Iris pigment epithelial cell (primary cell): ENCODE data around the gene IFI16.
A peak's percentile ranks its signal among the peaks of the same experiment; 100 is the strongest.
"Not testable (repeated sequence)": the region's sequence is repeated elsewhere in the genome, so short reads cannot be mapped to it uniquely, and the experiment has no call there.

Source experiments
- DNase-seq: peaks from one replicate; pipeline ENCODE4 v3.0.0-alpha.2; 2011; ENCODE audit warnings: low read depth

IFI16 gene

GRCh38 chr1:159008744-159009188 lies 941 bp upstream of the IFI16 start:
- DNase-seq = peak; percentile 60

DNA sequence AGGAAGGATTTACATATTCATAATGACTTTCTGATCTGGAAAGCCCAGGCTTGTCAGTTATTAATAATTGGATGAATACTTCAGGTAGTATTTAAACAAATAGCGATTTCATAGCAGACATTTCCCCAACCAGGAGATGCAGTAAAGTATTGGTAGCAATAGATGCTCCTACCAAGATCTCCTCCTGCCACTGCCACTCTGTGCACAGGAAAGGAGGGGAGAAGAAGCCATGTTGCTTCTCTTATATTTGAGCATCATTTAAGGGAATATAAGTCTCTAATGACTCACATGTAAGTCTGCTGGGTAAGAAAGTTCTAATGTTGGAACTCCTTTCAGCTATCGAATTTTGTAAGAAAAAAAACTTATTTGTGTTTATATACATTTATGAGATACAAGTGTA lies 420 bp upstream of the IFI16 start:
- DNase-seq = no peak

- no peak for DNase-seq
Measured at GRCh38 chr1:159010391-159010790, 684 bp downstream of the IFI16 start.

DNA sequence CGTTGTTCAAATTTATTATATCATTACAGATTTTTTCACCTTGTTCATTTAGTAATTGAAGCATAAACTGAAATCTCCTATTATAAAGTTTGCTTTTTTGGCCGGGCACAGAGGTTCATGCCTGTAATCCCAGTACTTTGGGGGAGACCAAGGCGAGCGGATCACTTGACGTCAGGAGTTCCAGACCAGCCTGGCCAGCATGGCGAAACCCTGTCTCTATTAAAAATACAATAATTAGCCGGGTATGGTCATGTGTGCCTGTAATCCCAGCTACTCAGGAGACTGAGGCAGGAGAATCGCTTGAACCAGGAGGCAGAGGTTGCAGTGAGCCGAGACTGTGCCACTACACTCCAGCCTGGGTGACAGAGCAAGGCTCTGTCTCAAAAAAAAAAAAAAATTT lies 1.3 kb downstream of the IFI16 start:
- peak; percentile 40 for DNase-seq

GRCh38 chr1:159011751-159012150 lies 2.0 kb downstream of the IFI16 start:
- DNase-seq = no peak

- DNase-seq = peak; percentile 50
Measured at GRCh38 chr1:159012495-159012894, 2.8 kb downstream of the IFI16 start.

DNA sequence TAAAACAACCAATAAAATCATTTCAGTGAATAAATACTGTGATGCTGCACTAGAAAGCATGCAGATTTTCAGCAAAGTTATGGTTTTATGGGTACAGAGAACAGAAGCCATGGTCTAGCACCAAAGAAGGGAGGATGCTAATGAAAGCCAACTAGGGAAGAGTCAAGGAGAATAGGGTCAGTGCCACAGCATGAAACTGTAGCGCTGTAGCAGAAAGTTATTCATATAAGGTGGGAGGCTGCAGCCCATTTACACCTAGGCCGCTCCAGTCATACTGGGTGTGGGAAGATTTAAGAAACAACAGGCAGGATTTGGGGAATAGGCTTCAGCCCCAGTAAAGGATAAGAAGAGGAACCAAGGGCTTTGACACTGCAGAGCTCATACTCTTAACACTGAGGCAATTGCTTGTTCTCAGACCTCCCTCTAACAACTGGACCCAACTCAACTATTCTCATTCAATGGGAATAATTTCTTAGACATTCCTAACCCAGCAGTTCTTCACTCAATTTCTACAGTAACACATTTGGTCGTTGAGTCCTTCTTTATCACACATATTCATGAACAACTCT lies 4.4 kb downstream of the IFI16 start:
- DNase-seq = no peak

GRCh38 chr1:159014851-159015250 lies 5.1 kb downstream of the IFI16 start:
- peak; percentile 30 for DNase-seq

DNA sequence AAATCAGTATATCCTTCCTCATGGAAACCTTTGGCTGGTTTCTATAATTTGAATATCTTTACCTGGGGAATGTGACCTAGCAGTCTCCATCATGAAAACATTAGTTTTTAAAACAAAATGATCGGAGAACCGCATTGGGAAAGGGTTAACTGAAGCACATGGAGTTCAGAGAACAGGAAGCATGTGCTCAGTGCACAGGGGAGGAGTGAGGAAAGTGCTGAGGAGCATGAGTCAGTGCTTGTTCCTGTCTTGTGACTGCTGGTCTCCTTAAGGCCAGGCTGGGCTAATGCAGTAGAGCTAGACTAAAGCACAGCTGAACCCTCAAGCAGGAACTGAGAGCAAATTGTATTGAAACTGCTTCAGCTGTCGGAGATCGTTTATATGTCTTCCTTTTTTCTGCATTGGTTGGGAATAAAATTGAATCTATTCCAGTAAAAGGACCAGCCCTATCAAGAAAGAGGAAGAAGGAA lies 5.8 kb downstream of the IFI16 start:
- DNase-seq = peak; percentile 97

- no peak for DNase-seq
Measured at GRCh38 chr1:159023723-159024122, 14.0 kb downstream of the IFI16 start.

DNA sequence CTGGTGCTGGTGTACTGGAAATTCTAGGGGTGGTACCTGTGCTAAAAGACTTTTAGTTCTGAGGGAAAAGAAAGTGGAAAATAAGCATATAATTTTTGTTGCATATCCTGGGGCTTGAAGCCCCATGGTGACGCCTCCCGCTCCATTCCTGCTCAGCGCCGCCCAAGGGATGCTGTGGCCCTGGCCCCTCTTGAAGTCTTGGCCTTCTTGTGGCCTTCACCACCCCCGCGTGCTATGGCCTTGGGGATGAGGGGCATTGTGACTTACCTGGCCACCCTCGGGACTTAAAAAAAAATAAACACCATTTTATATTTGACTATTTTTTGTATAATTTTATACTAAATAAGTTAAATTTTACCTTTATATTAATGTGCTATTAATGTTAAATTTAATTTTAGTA lies 15.3 kb downstream of the IFI16 start:
- DNase-seq = no peak

GRCh38 chr1:159026841-159027240 lies 17.1 kb downstream of the IFI16 start:
- not testable (repeated sequence) for DNase-seq

- no peak for DNase-seq
Measured at GRCh38 chr1:159030311-159030710, 20.6 kb downstream of the IFI16 start.

GRCh38 chr1:159030877-159031447 lies 21.3 kb downstream of the IFI16 start:
- DNase-seq = no peak

DNA sequence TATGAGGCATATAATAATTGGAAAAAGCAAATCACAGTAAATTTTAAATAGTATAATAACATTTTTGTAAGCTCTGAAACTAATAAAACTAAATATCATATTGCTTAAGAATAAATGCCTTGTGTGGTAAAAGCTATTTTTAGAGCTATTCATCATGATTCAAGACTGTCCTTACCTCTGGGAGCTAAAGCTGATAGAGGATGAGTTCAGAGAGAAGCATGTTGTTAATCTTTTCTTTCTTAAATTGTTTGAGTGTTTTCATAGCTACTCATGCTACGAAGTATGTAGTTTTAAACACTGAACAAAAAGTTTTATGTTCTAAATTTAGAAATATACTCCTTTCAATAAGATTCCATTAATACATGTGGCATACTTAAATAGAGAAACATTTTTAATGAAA lies 30.5 kb downstream of the IFI16 start:
- peak; percentile 88 for DNase-seq

- no peak for DNase-seq
Measured at GRCh38 chr1:159040893-159041724, 31.4 kb downstream of the IFI16 start.

GRCh38 chr1:159046486-159046885 lies 36.8 kb downstream of the IFI16 start:
- DNase-seq = not testable (repeated sequence)

GRCh38 chr1:159051436-159051835 lies 41.7 kb downstream of the IFI16 start:
- no peak for DNase-seq

DNA sequence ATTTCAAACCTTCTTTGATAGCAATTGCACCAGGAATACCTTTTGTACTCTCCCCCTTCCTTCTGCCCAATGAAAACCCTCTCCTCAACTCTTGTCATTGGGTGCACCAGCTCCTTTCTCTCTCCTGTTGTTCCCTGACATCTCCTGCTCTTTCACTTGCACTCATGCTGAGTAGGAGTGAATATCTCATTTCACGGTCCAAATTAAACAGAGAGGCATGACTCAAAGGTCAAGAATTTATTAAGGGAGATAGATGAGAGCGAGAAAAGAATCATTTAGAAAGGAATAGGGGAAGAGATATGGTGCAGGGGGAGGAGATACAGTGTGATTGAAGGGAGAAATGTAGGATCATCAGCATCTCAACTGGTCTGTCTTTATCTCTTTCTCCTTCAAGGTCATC lies 44.7 kb downstream of the IFI16 start:
- peak; percentile 46 for DNase-seq

GRCh38 chr1:159055181-159055641 lies 45.5 kb downstream of the IFI16 start:
- DNase-seq = no peak

DNA sequence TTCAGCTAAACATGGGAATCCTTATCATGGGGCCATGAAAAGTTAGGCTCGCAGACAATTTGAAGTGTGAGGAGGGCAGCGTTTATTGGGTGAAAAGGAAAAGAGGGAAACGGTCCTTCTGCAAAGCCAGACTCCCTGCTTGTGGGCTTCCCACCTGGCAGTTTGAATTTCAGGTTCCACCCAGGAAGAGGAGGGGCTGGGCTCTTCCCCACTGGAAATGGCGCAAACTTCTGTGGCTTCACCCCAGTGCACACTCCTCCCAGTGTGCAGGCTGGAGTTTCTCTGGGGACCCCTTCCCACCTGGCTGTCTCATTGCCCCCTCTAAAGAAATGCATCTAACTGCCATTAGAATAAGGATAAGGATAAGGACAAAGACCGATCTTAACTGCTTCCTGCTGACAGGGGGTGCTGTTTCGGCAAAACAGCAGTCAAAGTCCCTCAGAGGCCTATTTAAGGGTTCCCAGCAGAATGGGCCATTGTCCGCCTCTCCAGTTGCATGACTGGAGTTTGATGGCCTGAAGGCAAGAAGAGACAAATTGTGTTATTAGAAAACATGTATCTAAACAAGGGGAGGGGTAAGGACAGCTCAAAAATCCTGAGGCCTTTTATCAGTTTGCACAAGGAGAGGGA lies 46.5 kb downstream of the IFI16 start:
- no peak for DNase-seq

- no peak for DNase-seq
Measured at GRCh38 chr1:159058751-159059150, 49.0 kb downstream of the IFI16 start.

DNA sequence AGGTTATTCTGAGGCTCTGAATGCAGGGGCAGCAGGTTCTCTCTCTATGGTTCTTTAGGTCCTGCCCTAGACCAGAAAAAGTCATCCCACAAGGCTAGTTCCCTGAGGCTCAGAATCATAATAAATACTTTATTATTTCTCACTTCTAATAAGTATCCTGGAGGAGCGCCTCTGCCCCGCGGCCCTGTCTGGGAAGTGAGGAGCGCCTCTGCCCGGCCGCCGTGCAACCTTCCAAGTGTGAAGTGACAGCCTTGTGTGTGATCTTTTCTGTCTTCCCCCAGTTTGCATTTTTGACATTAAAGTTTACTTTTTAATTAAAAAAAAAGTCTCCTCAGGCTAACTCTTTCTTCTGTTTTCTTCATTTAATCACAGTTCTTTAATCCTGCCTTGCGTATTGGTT lies 55.4 kb downstream of the IFI16 start:
- DNase-seq = no peak
